ENCODE results near the gene VWCE. TPM values are rescaled to one million over a fixed set of nuclear protein-coding genes. Genes with fewer than 3 reads are reported as not detected.

VWCE gene
- total RNA-seq, 1 experiment from 2014 or later: 2.5 TPM

DNA sequence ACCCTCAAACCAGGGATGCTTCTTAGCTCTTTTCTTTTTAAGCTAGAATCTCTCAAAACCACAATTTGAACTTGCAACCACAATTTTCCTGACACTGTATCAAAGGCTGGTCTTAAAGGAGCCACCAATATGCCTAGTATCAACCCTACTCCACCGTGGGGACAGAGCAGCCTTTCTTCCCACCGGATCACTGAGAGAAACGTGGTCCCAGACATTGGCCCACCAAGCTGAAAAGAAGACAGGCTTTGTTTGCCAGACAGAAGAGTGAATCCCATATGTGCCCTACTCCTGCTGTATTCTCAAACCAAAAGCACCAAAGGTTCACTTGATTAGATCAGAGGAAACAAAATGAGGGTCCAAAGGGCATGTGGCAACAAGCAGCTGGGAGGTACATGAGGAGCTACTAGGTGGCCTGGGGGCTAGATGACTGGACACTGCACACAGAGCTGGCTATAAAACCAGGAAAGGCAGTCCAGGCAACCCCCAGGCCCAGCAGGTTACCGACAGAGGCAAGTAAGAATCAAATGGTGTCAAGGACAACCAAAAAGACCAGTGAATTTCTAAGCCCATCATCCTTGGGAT lies 3.6 kb upstream of the VWCE start:
- no peaks in the 10 kb centered on the region for H3K9me2 ChIP-seq (ENCODE audit: insufficient read depth)
- ChIA-PET RAD21 (ENCODE audit: low non-redundant PET in 1 of 2, low total read pairs in 2 of 2, uncharacterized antibody in 2 of 2, unreplicated experiment in 2 of 2) (no interaction called here), CTCF (no interaction called here), POLR2A (no interaction called here)
- no peaks in the 10 kb centered on the region for H3K27me3 ChIP-seq (ENCODE audit: insufficient read depth, low read length)
- H4K20me1 ChIP-seq (ENCODE audit: insufficient read depth): no peaks in the 10 kb centered on the region
- TF ChIP-seq TCF7L2 (IDR thresholded peaks at IDR 0.05; ENCODE audit: borderline replicate concordance, extremely low read depth, insufficient read depth, insufficient read length) (no peak), POLR2A (IDR thresholded peaks at IDR 0.05; ENCODE audit: borderline replicate concordance, extremely low read depth, insufficient read depth, insufficient read length) (no peak)
- no peak for ATAC-seq
- BruUV-seq (replicated peaks): no TSS peak
- no peaks in the 10 kb centered on the region for H3K4me1 ChIP-seq (ENCODE audit: control insufficient read depth in 1 of 2, insufficient read depth in 2 of 2, low read length in 2 of 2)
- intact Hi-C loops (cut with micrococcal nuclease): no loop called here
- H2AFZ ChIP-seq (ENCODE audit: low read depth, low read length, poor library complexity, severe bottlenecking): no peak overlapping the region
- no peak overlapping the region for H3K4me2 ChIP-seq (ENCODE audit: low read length)
- no peaks in the 10 kb centered on the region for H3K79me2 ChIP-seq (ENCODE audit: insufficient read depth, low read length)
- H3K27ac ChIP-seq (ENCODE audit: low read depth, low read length): no peak overlapping the region
- H3K36me3 ChIP-seq (ENCODE audit: control insufficient read depth in 1 of 2, insufficient read depth in 2 of 2, low read length in 2 of 2): peaks cover 40 to 55% of the 10 kb centered on the region in 2 experiments
- H3K9me3 ChIP-seq (ENCODE audit: control insufficient read depth in 1 of 2, insufficient read depth in 1 of 2, low read depth in 1 of 2, low read length in 2 of 2): no peaks in the 10 kb centered on the region
- H3K4me3 ChIP-seq (replicated peaks in 1 of 2; ENCODE audit: low read depth in 1 of 2, low read length in 2 of 2): no peak overlapping the region
- H3K9ac ChIP-seq (ENCODE audit: low read length): no peak overlapping the region
- no peak for DNase-seq (ENCODE audit: low read depth, low spot score)

DNA sequence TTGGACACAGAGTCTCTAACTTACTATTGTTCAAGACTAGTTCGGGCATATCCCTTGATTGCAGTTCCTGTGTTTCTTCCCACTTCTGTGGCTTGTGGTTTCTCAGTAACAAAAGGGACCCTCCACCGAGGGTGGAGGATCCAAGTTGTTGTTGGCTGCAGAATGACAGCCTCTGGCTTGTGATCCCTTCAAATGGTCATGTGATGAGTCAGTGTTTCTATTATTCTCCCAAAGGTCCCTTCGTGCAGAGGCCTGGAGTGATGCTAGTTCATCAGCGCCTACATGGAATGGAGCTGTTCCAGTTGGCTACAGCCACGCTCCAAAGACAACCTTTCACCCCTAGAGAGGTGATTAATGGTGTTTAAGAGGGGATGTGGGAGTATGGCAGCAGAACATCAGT lies 2.6 kb upstream of the VWCE start:
- POLR2A ChIA-PET: no interaction called here

DNA sequence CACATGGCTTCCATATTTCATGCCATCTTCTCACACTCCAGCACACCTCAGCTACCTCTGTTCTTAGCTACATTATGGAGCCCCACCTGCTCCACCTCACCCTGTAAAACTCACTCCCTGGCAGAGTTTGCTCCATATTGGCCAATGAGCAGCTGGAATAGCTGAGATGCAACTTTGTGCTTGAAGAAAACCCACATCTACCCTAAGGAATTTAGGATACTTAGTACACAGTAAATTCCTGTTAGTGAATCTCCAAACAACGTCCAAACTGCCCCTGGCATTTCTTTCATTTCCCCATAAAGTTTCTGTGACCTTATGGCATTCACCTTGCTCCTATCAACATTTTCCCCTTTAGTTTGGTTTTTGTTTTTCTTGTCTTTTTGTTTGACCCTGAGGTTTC lies 2.2 kb upstream of the VWCE start:
- DNase-seq (ENCODE audit: low read depth, low spot score) (no peak), ATAC-seq (no peak)
- POLR2A ChIA-PET: no interaction called here
- CTCF ChIA-PET: no interaction called here
- H3K4me3 ChIP-seq (replicated peaks in 1 of 2; ENCODE audit: low read depth in 1 of 2, low read length in 2 of 2): no peak overlapping the region
- H3K27ac ChIP-seq (ENCODE audit: low read depth, low read length): no peak overlapping the region
- H2AFZ ChIP-seq (ENCODE audit: low read depth, low read length, poor library complexity, severe bottlenecking): no peak overlapping the region
- H3K9me2 ChIP-seq (ENCODE audit: insufficient read depth): no peaks in the 10 kb centered on the region
- no peaks in the 10 kb centered on the region for H3K27me3 ChIP-seq (ENCODE audit: insufficient read depth, low read length)
- RAD21 ChIA-PET (ENCODE audit: low non-redundant PET in 1 of 2, low total read pairs in 2 of 2, uncharacterized antibody in 2 of 2, unreplicated experiment in 2 of 2): no interaction called here
- H3K4me1 ChIP-seq (ENCODE audit: control insufficient read depth in 1 of 2, insufficient read depth in 2 of 2, low read length in 2 of 2): no peaks in the 10 kb centered on the region
- intact Hi-C loops (cut with micrococcal nuclease): no loop called here
- BruUV-seq (replicated peaks): TSS peak; percentile 22
- H3K79me2 ChIP-seq (ENCODE audit: insufficient read depth, low read length): no peaks in the 10 kb centered on the region
- no peaks in the 10 kb centered on the region for H4K20me1 ChIP-seq (ENCODE audit: insufficient read depth)
- H3K36me3 ChIP-seq (ENCODE audit: control insufficient read depth in 1 of 2, insufficient read depth in 2 of 2, low read length in 2 of 2): peaks cover 29 to 45% of the 10 kb centered on the region in 2 experiments
- no peak overlapping the region for H3K9ac ChIP-seq (ENCODE audit: low read length)
- H3K4me2 ChIP-seq (ENCODE audit: low read length): no peak overlapping the region
- H3K9me3 ChIP-seq (ENCODE audit: control insufficient read depth in 1 of 2, insufficient read depth in 1 of 2, low read depth in 1 of 2, low read length in 2 of 2): no peaks in the 10 kb centered on the region
- no peak for TF ChIP-seq ZFX (IDR thresholded peaks at IDR 0.05)
- TF ChIP-seq POLR2A (IDR thresholded peaks at IDR 0.05; ENCODE audit: borderline replicate concordance, extremely low read depth, insufficient read depth, insufficient read length): no peak
- TF ChIP-seq, protein P1, sequence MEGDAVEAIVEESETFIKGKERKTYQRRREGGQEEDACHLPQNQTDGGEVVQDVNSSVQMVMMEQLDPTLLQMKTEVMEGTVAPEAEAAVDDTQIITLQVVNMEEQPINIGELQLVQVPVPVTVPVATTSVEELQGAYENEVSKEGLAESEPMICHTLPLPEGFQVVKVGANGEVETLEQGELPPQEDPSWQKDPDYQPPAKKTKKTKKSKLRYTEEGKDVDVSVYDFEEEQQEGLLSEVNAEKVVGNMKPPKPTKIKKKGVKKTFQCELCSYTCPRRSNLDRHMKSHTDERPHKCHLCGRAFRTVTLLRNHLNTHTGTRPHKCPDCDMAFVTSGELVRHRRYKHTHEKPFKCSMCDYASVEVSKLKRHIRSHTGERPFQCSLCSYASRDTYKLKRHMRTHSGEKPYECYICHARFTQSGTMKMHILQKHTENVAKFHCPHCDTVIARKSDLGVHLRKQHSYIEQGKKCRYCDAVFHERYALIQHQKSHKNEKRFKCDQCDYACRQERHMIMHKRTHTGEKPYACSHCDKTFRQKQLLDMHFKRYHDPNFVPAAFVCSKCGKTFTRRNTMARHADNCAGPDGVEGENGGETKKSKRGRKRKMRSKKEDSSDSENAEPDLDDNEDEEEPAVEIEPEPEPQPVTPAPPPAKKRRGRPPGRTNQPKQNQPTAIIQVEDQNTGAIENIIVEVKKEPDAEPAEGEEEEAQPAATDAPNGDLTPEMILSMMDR (IDR thresholded peaks at IDR 0.05 in 2 of 3, conservative IDR thresholded peaks at IDR 0.05 in 1 of 3; ENCODE audit: borderline replicate concordance in 1 of 3, insufficient read depth in 1 of 3, low read depth in 2 of 3, low read length in 2 of 3): no peak
- TF ChIP-seq EZH2phosphoT487 (IDR thresholded peaks at IDR 0.05; ENCODE audit: borderline replicate concordance): no peak
- TF ChIP-seq YY1 (IDR thresholded peaks at IDR 0.05; ENCODE audit: extremely low read depth, insufficient replicate concordance, low read depth, low read length): no peak
- TF ChIP-seq CBX3 (IDR thresholded peaks at IDR 0.05; ENCODE audit: low read depth): no peak
- TF ChIP-seq, protein P2, sequence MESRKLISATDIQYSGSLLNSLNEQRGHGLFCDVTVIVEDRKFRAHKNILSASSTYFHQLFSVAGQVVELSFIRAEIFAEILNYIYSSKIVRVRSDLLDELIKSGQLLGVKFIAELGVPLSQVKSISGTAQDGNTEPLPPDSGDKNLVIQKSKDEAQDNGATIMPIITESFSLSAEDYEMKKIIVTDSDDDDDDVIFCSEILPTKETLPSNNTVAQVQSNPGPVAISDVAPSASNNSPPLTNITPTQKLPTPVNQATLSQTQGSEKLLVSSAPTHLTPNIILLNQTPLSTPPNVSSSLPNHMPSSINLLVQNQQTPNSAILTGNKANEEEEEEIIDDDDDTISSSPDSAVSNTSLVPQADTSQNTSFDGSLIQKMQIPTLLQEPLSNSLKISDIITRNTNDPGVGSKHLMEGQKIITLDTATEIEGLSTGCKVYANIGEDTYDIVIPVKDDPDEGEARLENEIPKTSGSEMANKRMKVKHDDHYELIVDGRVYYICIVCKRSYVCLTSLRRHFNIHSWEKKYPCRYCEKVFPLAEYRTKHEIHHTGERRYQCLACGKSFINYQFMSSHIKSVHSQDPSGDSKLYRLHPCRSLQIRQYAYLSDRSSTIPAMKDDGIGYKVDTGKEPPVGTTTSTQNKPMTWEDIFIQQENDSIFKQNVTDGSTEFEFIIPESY (IDR thresholded peaks at IDR 0.05; ENCODE audit: extremely low read depth, insufficient replicate concordance, low read length): no peak

More for the DNA sequence above, 2.6 kb upstream of the VWCE start:
- H2AFZ ChIP-seq (ENCODE audit: low read depth, low read length, poor library complexity, severe bottlenecking): no peak overlapping the region
- no peak overlapping the region for H3K27ac ChIP-seq (ENCODE audit: low read depth, low read length)
- H3K4me1 ChIP-seq (ENCODE audit: control insufficient read depth in 1 of 2, insufficient read depth in 2 of 2, low read length in 2 of 2): no peaks in the 10 kb centered on the region
- RAD21 ChIA-PET (ENCODE audit: low non-redundant PET in 1 of 2, low total read pairs in 2 of 2, uncharacterized antibody in 2 of 2, unreplicated experiment in 2 of 2): no interaction called here
- H3K4me2 ChIP-seq (ENCODE audit: low read length): no peak overlapping the region
- TF ChIP-seq SIN3A (IDR thresholded peaks at IDR 0.05; ENCODE audit: low read depth): no peak
- no peaks in the 10 kb centered on the region for H3K9me2 ChIP-seq (ENCODE audit: insufficient read depth)
- BruUV-seq (replicated peaks): no TSS peak
- no peak overlapping the region for H3K4me3 ChIP-seq (replicated peaks in 1 of 2; ENCODE audit: low read depth in 1 of 2, low read length in 2 of 2)
- intact Hi-C loops (cut with micrococcal nuclease): no loop called here
- H4K20me1 ChIP-seq (ENCODE audit: insufficient read depth): no peaks in the 10 kb centered on the region
- no peaks in the 10 kb centered on the region for H3K79me2 ChIP-seq (ENCODE audit: insufficient read depth, low read length)
- DNase-seq (ENCODE audit: low read depth, low spot score) (no peak), ATAC-seq (no peak)
- H3K9ac ChIP-seq (ENCODE audit: low read length): no peak overlapping the region
- CTCF ChIA-PET: no interaction called here
- no peaks in the 10 kb centered on the region for H3K27me3 ChIP-seq (ENCODE audit: insufficient read depth, low read length)
- H3K36me3 ChIP-seq (ENCODE audit: control insufficient read depth in 1 of 2, insufficient read depth in 2 of 2, low read length in 2 of 2): peaks cover 33 to 49% of the 10 kb centered on the region in 2 experiments
- no peaks in the 10 kb centered on the region for H3K9me3 ChIP-seq (ENCODE audit: control insufficient read depth in 1 of 2, insufficient read depth in 1 of 2, low read depth in 1 of 2, low read length in 2 of 2)
